Stimulated activated CD8-positive, alpha-beta memory T cell treated with anti-CD3 and anti-CD28 coated beads, Interleukin-12 subunit alpha, Interleukin-12 subunit beta, amount 100 ng/mL, for 24 hours (primary cell): Measurements from ENCODE around the gene CST1.
"Not testable (repeated sequence)": the region's sequence is repeated elsewhere in the genome, so short reads cannot be mapped to it uniquely, and the experiment has no call there.

Experiments
- DNase-seq: peaks from one replicate; pipeline ENCODE4 v3.0.0-alpha.2; 2020; ENCODE audit errors: extremely low read depth

The CST1 gene

GRCh38 chr20:23755131-23755611 lies 4.4 kb upstream of the CST1 start:
- DNase-seq = not testable (repeated sequence)

- DNase-seq = no peak
Observed at GRCh38 chr20:23754731-23755130, 4.0 kb upstream of the CST1 start.

GRCh38 chr20:23753589-23753988 lies 2.9 kb upstream of the CST1 start:
- no peak for DNase-seq

- DNase-seq = no peak
Observed at GRCh38 chr20:23753194-23753548, 2.4 kb upstream of the CST1 start.

- DNase-seq = no peak
Observed at GRCh38 chr20:23752481-23753193, 1.9 kb upstream of the CST1 start.

GRCh38 chr20:23752019-23752418 lies 1.3 kb upstream of the CST1 start:
- no peak for DNase-seq

- DNase-seq = no peak
Observed at GRCh38 chr20:23749746-23750145, 989 bp downstream of the CST1 start.

- not testable (repeated sequence) for DNase-seq
Observed at GRCh38 chr20:23748975-23749374, 1.8 kb downstream of the CST1 start.

GRCh38 chr20:23747551-23747950 lies 3.2 kb downstream of the CST1 start:
- not testable (repeated sequence) for DNase-seq

- not testable (repeated sequence) for DNase-seq
Observed at GRCh38 chr20:23747092-23747491, 3.6 kb downstream of the CST1 start.

GRCh38 chr20:23746321-23746720 lies 4.4 kb downstream of the CST1 start:
- DNase-seq = no peak

GRCh38 chr20:23745247-23745646 lies 5.5 kb downstream of the CST1 start:
- no peak for DNase-seq

GRCh38 chr20:23744817-23745216 lies 5.9 kb downstream of the CST1 start:
- no peak for DNase-seq

GRCh38 chr20:23735391-23735790 lies 15.3 kb downstream of the CST1 start:
- not testable (repeated sequence) for DNase-seq

- not testable (repeated sequence) for DNase-seq
Observed at GRCh38 chr20:23734949-23735348, 15.8 kb downstream of the CST1 start.

GRCh38 chr20:23734440-23734839 lies 16.3 kb downstream of the CST1 start:
- DNase-seq = not testable (repeated sequence)

GRCh38 chr20:23727016-23727415 lies 23.7 kb downstream of the CST1 start:
- DNase-seq = no peak

GRCh38 chr20:23725102-23725501 lies 25.6 kb downstream of the CST1 start:
- no peak for DNase-seq

GRCh38 chr20:23723659-23724307 lies 27.0 kb downstream of the CST1 start:
- DNase-seq = not testable (repeated sequence)

- not testable (repeated sequence) for DNase-seq
Observed at GRCh38 chr20:23722851-23723250, 27.9 kb downstream of the CST1 start.

- DNase-seq = no peak
Observed at GRCh38 chr20:23721962-23722361, 28.8 kb downstream of the CST1 start.

GRCh38 chr20:23719351-23719750 lies 31.4 kb downstream of the CST1 start:
- not testable (repeated sequence) for DNase-seq

GRCh38 chr20:23711778-23712177 lies 39.0 kb downstream of the CST1 start:
- not testable (repeated sequence) for DNase-seq
